Nephron (organoid): Measurements from ENCODE around the gene TRIM44.

Experiments
- H3K27ac Mint-ChIP-seq, 3 experiments: 2 replicates each; pipeline ENCODE4 v1.8.0; 2020; ENCODE audit warnings: mixed read lengths in 3 of 3, mild to moderate bottlenecking in 2 of 3, moderate library complexity in 1 of 3
- H3K27me3 Mint-ChIP-seq: 2 replicates; pipeline ENCODE4 v1.8.0; 2021; ENCODE audit warnings: low read depth, mild to moderate bottlenecking, moderate library complexity, mixed read lengths
- H3K36me3 Mint-ChIP-seq: 2 replicates; pipeline ENCODE4 v1.8.0; 2020; ENCODE audit warnings: low read depth, mixed read lengths
- H3K4me1 Mint-ChIP-seq: 2 replicates; pipeline ENCODE4 v1.8.0; 2020; ENCODE audit warnings: mixed read lengths
- H3K4me3 Mint-ChIP-seq, 3 experiments: 2 replicates each; pipeline ENCODE4 v1.8.0; 2020; ENCODE audit warnings: mild to moderate bottlenecking in 3 of 3, mixed read lengths in 3 of 3, moderate library complexity in 2 of 3
- H3K9me3 Mint-ChIP-seq: 2 replicates; pipeline ENCODE4 v1.8.0; 2020; ENCODE audit warnings: mixed read lengths
- CTCF ChIP-seq, 3 experiments: fragments of 200-600 bp; sonication (generic); IDR thresholded peaks; one replicate each; pipeline ENCODE4 v1.5.0; 2021; ENCODE audit warnings: antibody characterized with exemption in 3 of 3; ENCODE audit not compliant: unreplicated experiment in 3 of 3

TRIM44 gene

GRCh38 chr11:35847473-35847872 is 184.9 kb downstream of the TRIM44 start:
- Mint-ChIP-seq H3K4me1 (peaks cover 5% of the 10 kb centered on the region), H3K27me3 (no peaks in the 10 kb centered on the region), H3K36me3 (no peaks in the 10 kb centered on the region), H3K9me3 (no peaks in the 10 kb centered on the region), H3K27ac (no peak overlapping the region), H3K4me3 (no peak overlapping the region)
- TF ChIP-seq CTCF (IDR thresholded peaks at IDR 0.05; ENCODE audit: unreplicated experiment in 3 of 3) = no peak

- no peaks in the 10 kb centered on the region for H3K36me3 Mint-ChIP-seq
- no peak overlapping the region for H3K27ac Mint-ChIP-seq
- H3K4me1 Mint-ChIP-seq = peaks cover 6% of the 10 kb centered on the region
- TF ChIP-seq CTCF (IDR thresholded peaks at IDR 0.05; ENCODE audit: unreplicated experiment in 3 of 3) = no peak
- H3K27me3 Mint-ChIP-seq = no peaks in the 10 kb centered on the region
- H3K9me3 Mint-ChIP-seq = no peaks in the 10 kb centered on the region
- no peak overlapping the region for H3K4me3 Mint-ChIP-seq
Observed at GRCh38 chr11:35848616-35849015, 186.0 kb downstream of the TRIM44 start.

GRCh38 chr11:35850191-35850590 is 187.6 kb downstream of the TRIM44 start:
- Mint-ChIP-seq H3K4me3 (no peak overlapping the region), H3K27me3 (no peaks in the 10 kb centered on the region), H3K9me3 (no peaks in the 10 kb centered on the region), H3K27ac (no peak overlapping the region), H3K4me1 (peaks cover 12% of the 10 kb centered on the region), H3K36me3 (no peaks in the 10 kb centered on the region)
- TF ChIP-seq CTCF (IDR thresholded peaks at IDR 0.05; ENCODE audit: unreplicated experiment in 3 of 3) = no peak

GRCh38 chr11:35851342-35851741 is 188.8 kb downstream of the TRIM44 start:
- no peaks in the 10 kb centered on the region for H3K9me3 Mint-ChIP-seq
- H3K36me3 Mint-ChIP-seq = no peaks in the 10 kb centered on the region
- TF ChIP-seq CTCF (IDR thresholded peaks at IDR 0.05; ENCODE audit: unreplicated experiment in 3 of 3) = no peak
- H3K4me1 Mint-ChIP-seq = peaks cover 20% of the 10 kb centered on the region
- no peaks in the 10 kb centered on the region for H3K27me3 Mint-ChIP-seq
- H3K27ac Mint-ChIP-seq = no peak overlapping the region
- H3K4me3 Mint-ChIP-seq = no peak overlapping the region

GRCh38 chr11:35852056-35852455 is 189.5 kb downstream of the TRIM44 start:
- Mint-ChIP-seq H3K36me3 (no peaks in the 10 kb centered on the region), H3K27ac (peak overlapping the region in 2 of 3 experiments; percentile 19 to 24), H3K27me3 (no peaks in the 10 kb centered on the region), H3K4me3 (no peak overlapping the region), H3K4me1 (peaks cover 20% of the 10 kb centered on the region), H3K9me3 (no peaks in the 10 kb centered on the region)
- TF ChIP-seq CTCF (IDR thresholded peaks at IDR 0.05; ENCODE audit: unreplicated experiment in 3 of 3) = no peak

GRCh38 chr11:35853971-35854370 is 191.4 kb downstream of the TRIM44 start:
- Mint-ChIP-seq H3K27me3 (no peaks in the 10 kb centered on the region), H3K9me3 (no peaks in the 10 kb centered on the region), H3K4me1 (peaks cover 20% of the 10 kb centered on the region), H3K36me3 (no peaks in the 10 kb centered on the region), H3K27ac (no peak overlapping the region), H3K4me3 (no peak overlapping the region)
- TF ChIP-seq CTCF (IDR thresholded peaks at IDR 0.05; ENCODE audit: unreplicated experiment in 3 of 3) = no peak
